MCF 10A (cell line): Measurements from ENCODE around the gene GRHPR. TPM values are rescaled to one million over a fixed set of nuclear protein-coding genes. Genes with fewer than 3 reads are reported as not detected.

Experiments
- BruUV-seq: library from RNA; stranded (reverse); fragments of 400-500 nt; replicated peaks from 2 replicates; lab custom pipeline; 2021; lab: Mats Ljungman, UMichigan
- CTCF ChIA-PET: fragments of 300-600 bp; sonication (Branson Sonifier 250); formaldehyde crosslinking; extraction: SDS; loops from one replicate; lab custom pipeline; 2021; ENCODE audit warnings: antibody characterized with exemption, inconsistent platforms; lab: Yijun Ruan, JAX
- POLR2A ChIA-PET: fragments of 300-600, 350-650 bp; sonication (Branson Sonifier 250); formaldehyde crosslinking; extraction: SDS; loops from one replicate; lab custom pipeline; 2020; ENCODE audit warnings: antibody characterized with exemption, inconsistent platforms; lab: Yijun Ruan, JAX
- DNase-seq: peaks from one replicate; pipeline ENCODE4 v3.0.0-alpha.2; 2018; ENCODE audit not compliant: unreplicated experiment
- H3K27ac Mint-ChIP-seq: one replicate; pipeline ENCODE4 v1.8.0; 2022; ENCODE audit warnings: mild to moderate bottlenecking, low read depth, mixed read lengths; ENCODE audit not compliant: unreplicated experiment
- H3K27me3 Mint-ChIP-seq: one replicate; pipeline ENCODE4 v1.8.0; 2022; ENCODE audit warnings: mixed read lengths; ENCODE audit not compliant: insufficient read depth, unreplicated experiment
- H3K36me3 Mint-ChIP-seq: one replicate; pipeline ENCODE4 v1.8.0; 2022; ENCODE audit warnings: mild to moderate bottlenecking, moderate library complexity, mixed read lengths; ENCODE audit not compliant: insufficient read depth, unreplicated experiment
- H3K4me1 Mint-ChIP-seq: one replicate; pipeline ENCODE4 v1.8.0; 2022; ENCODE audit warnings: mixed read lengths; ENCODE audit not compliant: insufficient read depth, unreplicated experiment
- H3K4me3 Mint-ChIP-seq: one replicate; pipeline ENCODE4 v1.8.0; 2022; ENCODE audit warnings: mild to moderate bottlenecking, moderate library complexity, mixed read lengths; ENCODE audit not compliant: unreplicated experiment
- H3K9me3 Mint-ChIP-seq: one replicate; pipeline ENCODE4 v1.8.0; 2022; ENCODE audit warnings: mixed read lengths; ENCODE audit not compliant: unreplicated experiment
- CTCF ChIP-seq: fragments of 200-600 bp; IDR thresholded peaks from one replicate; pipeline ENCODE4 v1.8.0; 2022; ENCODE audit warnings: antibody characterized with exemption, mild to moderate bottlenecking; ENCODE audit not compliant: unreplicated experiment
- intact Hi-C: fragments of 100-400 bp; cut with micrococcal nuclease; formaldehyde crosslinking; loops from 2 replicates; pipeline ENCODE4 v1.14.1; 2022
- total RNA-seq: library from RNA; stranded (reverse); gene quantifications from 2 replicates; pipeline ENCODE4 v1.2.3, GENCODE V29; 2022

Gene GRHPR
- total RNA-seq, 1 experiment from 2014 or later: 121 TPM

GRCh38 chr9:37426846-37427245 lies 4.3 kb downstream of the GRHPR start:
- CTCF ChIA-PET: no interaction called here

GRCh38 chr9:37428345-37428744 lies 5.8 kb downstream of the GRHPR start:
- CTCF ChIA-PET: interaction anchor here (0.6 kb wide), 1 partner anchor 563 kb away, joined by 3 read pairs; no protein-coding TSS in a partner anchor
- H3K4me3 Mint-ChIP-seq: no peak overlapping the region
- POLR2A ChIA-PET: no interaction called here
- DNase-seq: no peak
- peaks cover 55% of the 10 kb centered on the region for H3K36me3 Mint-ChIP-seq
- intact Hi-C loops: no loop called here
- H3K27me3 Mint-ChIP-seq: no peaks in the 10 kb centered on the region
- no TSS peak for BruUV-seq
- no peak for TF ChIP-seq CTCF
- H3K27ac Mint-ChIP-seq: no peak overlapping the region
- no peaks in the 10 kb centered on the region for H3K9me3 Mint-ChIP-seq
- peaks cover 12% of the 10 kb centered on the region for H3K4me1 Mint-ChIP-seq

More at GRCh38 chr9:37426846-37427245, 4.3 kb downstream of the GRHPR start:
- no peaks in the 10 kb centered on the region for H3K9me3 Mint-ChIP-seq
- POLR2A ChIA-PET: no interaction called here
- no peak overlapping the region for H3K27ac Mint-ChIP-seq
- TF ChIP-seq CTCF: no peak
- H3K4me1 Mint-ChIP-seq: peaks cover 12% of the 10 kb centered on the region
- H3K4me3 Mint-ChIP-seq: no peak overlapping the region
- H3K36me3 Mint-ChIP-seq: peaks cover 41% of the 10 kb centered on the region
- DNase-seq: no peak
- no peaks in the 10 kb centered on the region for H3K27me3 Mint-ChIP-seq
- no TSS peak for BruUV-seq
- intact Hi-C loops: no loop called here

- BruUV-seq: no TSS peak
- Mint-ChIP-seq H3K27me3 (no peaks in the 10 kb centered on the region), H3K27ac (peak overlapping the region; percentile 23), H3K4me1 (peaks cover 5% of the 10 kb centered on the region), H3K9me3 (no peaks in the 10 kb centered on the region), H3K36me3 (peaks cover 63% of the 10 kb centered on the region), H3K4me3 (no peak overlapping the region)
- intact Hi-C loops: no loop called here
- TF ChIP-seq CTCF: no peak
- POLR2A ChIA-PET: interaction anchor here (1.2 to 1.5 kb wide), 2 partner anchors 11 to 22 kb away, joined by 4 to 7 read pairs; no protein-coding TSS in a partner anchor
- DNase-seq: no peak
- CTCF ChIA-PET: no interaction called here
Measured at GRCh38 chr9:37429441-37430285, 7.2 kb downstream of the GRHPR start.

- intact Hi-C loops: no loop called here
- peaks cover 5% of the 10 kb centered on the region for H3K4me1 Mint-ChIP-seq
- POLR2A ChIA-PET: interaction anchor here (0.6 to 1.5 kb wide), 3 partner anchors 9 to 25 kb away, joined by 3 to 7 read pairs (median 5); partner anchors contain the start of gene GRHPR
- CTCF ChIA-PET: interaction anchor here (0.6 kb wide), 1 partner anchor 18 kb away, joined by 4 read pairs; no protein-coding TSS in a partner anchor
- H3K27me3 Mint-ChIP-seq: no peaks in the 10 kb centered on the region
- no peaks in the 10 kb centered on the region for H3K9me3 Mint-ChIP-seq
- H3K27ac Mint-ChIP-seq: no peak overlapping the region
- no peak for DNase-seq
- BruUV-seq: no TSS peak
- no peak for TF ChIP-seq CTCF
- H3K4me3 Mint-ChIP-seq: no peak overlapping the region
- H3K36me3 Mint-ChIP-seq: peaks cover 64% of the 10 kb centered on the region
Measured at GRCh38 chr9:37430841-37431597, 8.5 kb downstream of the GRHPR start.
